HepG2 (cell line): ENCODE results near the gene GDAP2. TPM values are rescaled to one million over a fixed set of nuclear protein-coding genes. Genes with fewer than 3 reads are reported as not detected.
A peak's percentile ranks its signal among the peaks of the same experiment; 100 is the strongest.
"Not testable (repeated sequence)": the region's sequence is repeated elsewhere in the genome, so short reads cannot be mapped to it uniquely, and the experiment has no call there.

Experiments used
- ATAC-seq: fragments of 200-7000 bp; cut with Tn5 transposase; 3 replicates; pipeline ENCODE4 v1.9.1; 2020; ENCODE audit warnings: mild to moderate bottlenecking, moderate library complexity
- BruUV-seq: library from RNA; stranded (reverse); fragments of 400-500 nt; replicated peaks from 2 replicates; lab custom pipeline; 2021; lab: Mats Ljungman, UMichigan
- CTCF ChIA-PET: fragments of 300-600 bp; formaldehyde crosslinking; extraction: SDS; loops from one replicate; lab custom pipeline; 2021; ENCODE audit warnings: low total read pairs, inconsistent platforms, low intra/inter-chr PET ratio; lab: Yijun Ruan, JAX
- POLR2A ChIA-PET: fragments of 350-600 bp; sonication (Branson Sonifier 250); formaldehyde crosslinking; loops from one replicate; lab custom pipeline; 2020; ENCODE audit warnings: antibody characterized with exemption, inconsistent platforms; lab: Yijun Ruan, JAX
- DNase-seq: peaks from one replicate; pipeline ENCODE4 v3.0.0-alpha.2; 2015; ENCODE audit warnings: low spot score
- FAIRE-seq: peaks from 3 replicates; lab custom pipeline; 2011; peaks lifted over from hg19 to GRCh38; lab: Jason Lieb, UNC
- H2AFZ ChIP-seq: one replicate; pipeline ENCODE4 v1.6.1; 2011; ENCODE audit warnings: low read length, inconsistent platforms
- H3K27ac ChIP-seq: fragments of 300-600 bp; 3 replicates; pipeline ENCODE4 v1.8.0; 2011; ENCODE audit warnings: mixed run types, mild to moderate bottlenecking, mixed read lengths, low read length, inconsistent platforms; ENCODE audit not compliant: insufficient read depth; ENCODE audit errors: extremely low read length
- H3K27me3 ChIP-seq, 2 experiments: fragments of 200-600 bp in 1 of 2; 2 replicates in 1 of 2; 3 replicates in 1 of 2; pipeline versions ENCODE4 v1.6.0 to v1.8.0; 2011; ENCODE audit warnings: low read length in 2 of 2, mild to moderate bottlenecking in 2 of 2, moderate library complexity in 2 of 2, inconsistent platforms in 1 of 2; ENCODE audit not compliant: insufficient read depth in 2 of 2, control insufficient read depth in 1 of 2
- H3K36me3 ChIP-seq, 2 experiments: fragments of 200-600 bp in 1 of 2; replicated peaks in 1 of 2; 2 replicates in 1 of 2; 3 replicates in 1 of 2; pipeline versions ENCODE4 v1.5.1 to v1.8.0; 2011; ENCODE audit warnings: low read length in 2 of 2, inconsistent platforms in 1 of 2; ENCODE audit not compliant: insufficient read depth in 2 of 2, control insufficient read depth in 1 of 2
- H3K4me1 ChIP-seq: 2 replicates; pipeline ENCODE4 v1.5.1; 2012; ENCODE audit warnings: low read length, inconsistent platforms; ENCODE audit not compliant: insufficient read depth
- H3K4me2 ChIP-seq: 2 replicates; pipeline ENCODE4 v1.6.0; 2011; ENCODE audit warnings: low read depth, low read length, inconsistent platforms
- H3K4me3 ChIP-seq, 3 experiments: fragments of 200-600 bp in 1 of 3; sonication (generic), shearing (Covaris generic) in 1 of 3; replicated peaks in 1 of 3; 2 replicates each; pipeline ENCODE4 v1.5.1; 2011 to 2016; ENCODE audit warnings: low read length in 3 of 3, inconsistent platforms in 2 of 3, low read depth in 2 of 3, mild to moderate bottlenecking in 2 of 3, control low read depth in 1 of 3, mixed read lengths in 1 of 3; ENCODE audit not compliant: insufficient read depth in 1 of 3
- H3K79me2 ChIP-seq: one replicate; pipeline ENCODE4 v1.6.1; 2011; ENCODE audit warnings: low read length, inconsistent platforms; ENCODE audit not compliant: insufficient read depth
- H3K9ac ChIP-seq: 2 replicates; pipeline ENCODE4 v1.6.0; 2011; ENCODE audit warnings: mild to moderate bottlenecking, low read depth, low read length, inconsistent platforms; ENCODE audit not compliant: insufficient read depth
- H3K9me3 ChIP-seq: 2 replicates; pipeline ENCODE4 v1.5.1; 2012; ENCODE audit warnings: mild to moderate bottlenecking, low read length
- H4K20me1 ChIP-seq: 2 replicates; pipeline ENCODE4 v1.6.0; 2011; ENCODE audit warnings: inconsistent platforms, mild to moderate bottlenecking, low read length, moderate library complexity; ENCODE audit not compliant: insufficient read depth
- ETV6 ChIP-seq: sonication (generic); formaldehyde crosslinking; conservative IDR thresholded peaks from 2 replicates; pipeline ENCODE4 v1.4.0; 2020; ENCODE audit warnings: missing genetic modification reagents
- HNF4G ChIP-seq, 2 experiments: sonication (generic) in 1 of 2; formaldehyde crosslinking in 1 of 2; IDR thresholded peaks; 2 replicates each; pipeline versions ENCODE4 v1.4.0 to v1.6.1; 2011 to 2020; ENCODE audit warnings: borderline replicate concordance in 2 of 2, low read depth in 2 of 2, mild to moderate bottlenecking in 2 of 2, low read length in 1 of 2, missing genetic modification reagents in 1 of 2, moderate library complexity in 1 of 2
- MAZ ChIP-seq, 2 experiments: sonication (generic) in 1 of 2; formaldehyde crosslinking in 1 of 2; IDR thresholded peaks; 2 replicates each; pipeline versions ENCODE4 v1.5.0 to v1.6.1; 2012 to 2020; ENCODE audit warnings: low read depth in 2 of 2, mild to moderate bottlenecking in 2 of 2, borderline replicate concordance in 1 of 2, improper control_type of control experiment in 1 of 2, low read length in 1 of 2, missing genetic modification reagents in 1 of 2, moderate library complexity in 1 of 2
- MIER3 ChIP-seq: IDR thresholded peaks from 2 replicates; pipeline ENCODE4 v1.6.1; 2016; ENCODE audit warnings: missing compliant biosample characterization, borderline replicate concordance
- PHF20 ChIP-seq: sonication (generic); formaldehyde crosslinking; IDR thresholded peaks from 2 replicates; pipeline ENCODE4 v1.5.0; 2020; ENCODE audit warnings: mild to moderate bottlenecking, missing genetic modification reagents
- SETDB1 ChIP-seq: sonication (generic); formaldehyde crosslinking; IDR thresholded peaks from 2 replicates; pipeline ENCODE4 v1.5.1; 2020; ENCODE audit warnings: missing genetic modification reagents, mild to moderate bottlenecking, borderline replicate concordance
- ZNF224 ChIP-seq: sonication (generic); formaldehyde crosslinking; IDR thresholded peaks from 2 replicates; pipeline ENCODE4 v1.5.0; 2020; ENCODE audit warnings: mild to moderate bottlenecking, missing genetic modification reagents
- WGBS: methylation state at CpG from one replicate; pipeline ENCODE4 v1.1.6; 2017; ENCODE audit warnings: low lambda C conversion rate; 5-methylcytosine and 5-hydroxymethylcytosine counted together
- in situ Hi-C: cut with HindIII; loops from 2 replicates; pipeline ENCODE4 v1.10.0; 2017; ENCODE audit warnings: low pct_unique_long_range_greater_than_20kb; ENCODE audit not compliant: extremely low pct_ligation_motif_present
- intact Hi-C: fragments of 100-400 bp; cut with micrococcal nuclease; formaldehyde crosslinking; loops from one replicate; pipeline ENCODE4 v1.10.0; 2022; ENCODE audit not compliant: unreplicated experiment
- polyA plus RNA-seq, 8 experiments: library from polyadenylated mRNA; depleted of rRNA in 3 of 8; stranded (reverse) in 7 of 8; unstranded in 1 of 8; fragments of >200 nt; fragmentation: Illumina TruSeq in 4 of 8; extraction: Trizol in 4 of 8; gene quantifications; 2 replicates each; pipeline versions ENCODE4 v1.2.1 to v1.2.3, GENCODE V29; 2011 to 2016; ENCODE audit warnings: low read depth in 4 of 8, missing spikeins in 1 of 8, mixed read lengths in 1 of 8; ENCODE audit not compliant: insufficient read depth in 1 of 8
- total RNA-seq, 5 experiments: library from RNA; depleted of rRNA; stranded (reverse); fragments of >200 nt; fragmentation: Illumina TruSeq; extraction: Trizol; gene quantifications; 2 replicates each; pipeline ENCODE4 v1.2.3, GENCODE V29; 2016; ENCODE audit warnings: low read depth in 1 of 5
- TF ChIP-seq, protein P1 (sequence below): sonication (generic); formaldehyde crosslinking; conservative IDR thresholded peaks from 2 replicates; pipeline ENCODE4 v1.4.0; 2020; ENCODE audit warnings: missing genetic modification reagents

GDAP2 gene
- total and polyA plus RNA-seq, 2 of the 13 experiments (the other 11 are each of a cell fraction or from before 2014, with no cell fraction given) = 11.4 to 23.2 TPM

DNA sequence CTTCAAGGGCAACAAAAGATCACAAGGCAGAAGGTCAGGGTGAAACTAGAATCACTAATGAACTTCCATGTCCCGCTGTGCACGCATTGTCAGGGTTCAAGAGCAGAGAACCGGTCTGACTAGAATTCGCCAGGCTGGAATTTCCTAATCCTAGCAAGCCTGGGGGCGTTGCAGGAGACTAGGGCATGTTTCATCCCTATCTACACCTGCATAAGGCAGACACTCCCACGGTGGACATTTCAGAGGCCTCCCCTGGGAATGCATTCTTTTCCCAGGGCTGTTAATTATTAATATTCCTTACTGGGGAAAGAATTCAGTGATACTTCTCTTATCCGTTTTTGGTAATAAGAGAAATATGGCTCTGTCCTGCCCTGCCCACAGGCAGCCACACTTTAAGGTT is 6.7 kb downstream of the GDAP2 start:
- CTCF ChIA-PET, H3K4me2 ChIP-seq, FAIRE-seq, H3K27me3 ChIP-seq, BruUV-seq, DNase-seq, H3K27ac ChIP-seq, H3K4me3 ChIP-seq, H2AFZ ChIP-seq, H3K9ac ChIP-seq, H4K20me1 ChIP-seq, POLR2A ChIA-PET, intact Hi-C loops, in situ Hi-C loops, H3K9me3 ChIP-seq, ATAC-seq: not testable (repeated sequence)
- 78% methylated on average over 3 of the region's 7 CpGs for WGBS
- peak; percentile 59; the same call in 1 of the 2 replicates for TF ChIP-seq SETDB1 (CRISPR knock-in tag)
- Histone ChIP-seq H3K36me3 (peaks cover 3 to 16% of the 10 kb centered on the region in 2 experiments; a peak in 4 of 5 replicates), H3K79me2 (peaks cover 32% of the 10 kb centered on the region), H3K4me1 (peaks cover 15% of the 10 kb centered on the region)

DNA sequence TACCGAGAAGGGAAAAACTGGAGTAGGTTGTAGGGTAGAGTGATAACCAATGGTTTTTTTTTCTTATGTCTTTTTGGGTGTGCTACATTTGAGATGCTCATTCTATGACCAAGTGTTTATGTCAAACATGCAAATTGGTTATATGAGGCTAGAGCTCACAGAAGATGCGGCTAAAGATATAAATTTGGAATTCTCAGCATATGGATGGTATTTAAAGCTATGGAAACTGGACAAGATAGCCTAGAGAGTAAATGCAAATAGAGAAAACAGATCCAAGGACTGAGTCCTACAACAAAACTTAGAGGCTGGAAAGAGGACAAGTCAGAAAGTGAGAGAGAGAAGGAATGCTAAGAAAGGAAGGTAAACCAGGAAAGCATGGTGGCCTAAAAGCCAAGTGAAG is 7.4 kb downstream of the GDAP2 start:
- no peak for FAIRE-seq
- H3K4me1 ChIP-seq = peaks cover 8% of the 10 kb centered on the region
- H2AFZ ChIP-seq = no peak overlapping the region
- no peak overlapping the region for H3K9ac ChIP-seq
- CTCF ChIA-PET = no interaction called here
- intact Hi-C loops = no loop called here
- WGBS = 97% methylated on average over 2 of the region's 2 CpGs
- no peak overlapping the region for H3K27ac ChIP-seq
- H3K4me2 ChIP-seq = no peak overlapping the region
- peaks cover 24% of the 10 kb centered on the region for H3K79me2 ChIP-seq
- ATAC-seq = no peak
- no peak for DNase-seq
- POLR2A ChIA-PET = no interaction called here
- TF ChIP-seq ETV6 (CRISPR knock-in tag) (no peak), MIER3 (no peak), PHF20 (no peak), MAZ (IDR thresholded peaks at IDR 0.05; ENCODE audit: borderline replicate concordance, low read depth, low read length) (no peak), MAZ (CRISPR knock-in tag; IDR thresholded peaks at IDR 0.05; ENCODE audit: low read depth) (no peak), HNF4G (IDR thresholded peaks at IDR 0.05; ENCODE audit: borderline replicate concordance, low read depth, low read length) (no peak), HNF4G (CRISPR knock-in tag; IDR thresholded peaks at IDR 0.05; ENCODE audit: borderline replicate concordance, low read depth) (no peak), ZNF224 (CRISPR knock-in tag) (no peak)
- TF ChIP-seq, protein P1, sequence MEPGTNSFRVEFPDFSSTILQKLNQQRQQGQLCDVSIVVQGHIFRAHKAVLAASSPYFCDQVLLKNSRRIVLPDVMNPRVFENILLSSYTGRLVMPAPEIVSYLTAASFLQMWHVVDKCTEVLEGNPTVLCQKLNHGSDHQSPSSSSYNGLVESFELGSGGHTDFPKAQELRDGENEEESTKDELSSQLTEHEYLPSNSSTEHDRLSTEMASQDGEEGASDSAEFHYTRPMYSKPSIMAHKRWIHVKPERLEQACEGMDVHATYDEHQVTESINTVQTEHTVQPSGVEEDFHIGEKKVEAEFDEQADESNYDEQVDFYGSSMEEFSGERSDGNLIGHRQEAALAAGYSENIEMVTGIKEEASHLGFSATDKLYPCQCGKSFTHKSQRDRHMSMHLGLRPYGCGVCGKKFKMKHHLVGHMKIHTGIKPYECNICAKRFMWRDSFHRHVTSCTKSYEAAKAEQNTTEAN (CRISPR knock-in tag) = no peak
- peaks cover 3 to 20% of the 10 kb centered on the region in 2 experiments; a peak in 4 of 5 replicates for H3K36me3 ChIP-seq
- BruUV-seq = no TSS peak
- no peaks in the 10 kb centered on the region for H4K20me1 ChIP-seq
- no peaks in the 10 kb centered on the region for H3K27me3 ChIP-seq
- H3K4me3 ChIP-seq = no peak overlapping the region
- in situ Hi-C loops = no loop called here
- H3K9me3 ChIP-seq = no peaks in the 10 kb centered on the region
